HCT116 (cell line): ENCODE measurements around the gene NEK8. TPM values are rescaled to one million over a fixed set of nuclear protein-coding genes. Genes with fewer than 3 reads are reported as not detected.

ENCODE experiments used
- ATAC-seq: fragments of 200-7000 bp; cut with Tn5 transposase; 2 replicates; pipeline ENCODE4 v1.9.1; 2020; ENCODE audit warnings: mild to moderate bottlenecking, moderate library complexity
- BruUV-seq: library from RNA; stranded (reverse); fragments of 400-500 nt; replicated peaks from 2 replicates; lab custom pipeline; 2021; lab: Mats Ljungman, UMichigan
- CTCF ChIA-PET: fragments of 300-600 bp; sonication (Branson Sonifier 250); formaldehyde crosslinking; loops from one replicate; lab custom pipeline; 2021; ENCODE audit warnings: antibody characterized with exemption; lab: Charles Lee
- POLR2A ChIA-PET: fragments of 300-600, 350-600 bp; sonication (Branson Sonifier 250); formaldehyde crosslinking; loops from one replicate; lab custom pipeline; 2021; ENCODE audit warnings: antibody characterized with exemption; lab: Charles Lee
- RAD21 ChIA-PET, 2 experiments: fragments of 300-600 bp; sonication (Branson Sonifier 250); formaldehyde crosslinking; loops; one replicate each; lab custom pipeline; 2023; ENCODE audit warnings: low total read pairs in 2 of 2; ENCODE audit not compliant: uncharacterized antibody in 2 of 2, unreplicated experiment in 2 of 2, low non-redundant PET in 1 of 2; lab: Charles Lee
- DNase-seq: peaks from one replicate; pipeline ENCODE4 v3.0.0-alpha.2; 2010; ENCODE audit warnings: low read depth, low spot score
- H2AFZ ChIP-seq: fragments of 200-600 bp; shearing (Covaris generic), sonication (generic); 2 replicates; pipeline ENCODE4 v1.6.1; 2017; ENCODE audit warnings: low read depth, mixed run types, mixed read lengths, antibody characterized with exemption, low read length; ENCODE audit not compliant: poor library complexity, severe bottlenecking
- H3K27ac ChIP-seq: 2 replicates; pipeline ENCODE4 v1.5.1; 2012; ENCODE audit warnings: low read depth, low read length
- H3K27me3 ChIP-seq: fragments of 200-600 bp; sonication (generic); 2 replicates; pipeline ENCODE4 v1.6.1; 2016; ENCODE audit warnings: mixed run types, low read length, mixed read lengths; ENCODE audit not compliant: insufficient read depth
- H3K36me3 ChIP-seq, 2 experiments: fragments of 200-500 bp in 1 of 2; fragments of 200-600 bp in 1 of 2; sonication (Bioruptor generic) in 1 of 2; sonication (generic) in 1 of 2; 2 replicates each; pipeline versions ENCODE4 v1.5.1 to v1.6.1; 2014 to 2016; ENCODE audit warnings: low read length in 2 of 2, inconsistent platforms in 1 of 2, mixed read lengths in 1 of 2, mixed run types in 1 of 2; ENCODE audit not compliant: insufficient read depth in 2 of 2, control insufficient read depth in 1 of 2
- H3K4me1 ChIP-seq, 2 experiments: fragments of 200-600 bp in 1 of 2; sonication (generic) in 1 of 2; 2 replicates each; pipeline versions ENCODE4 v1.5.1 to v1.6.1; 2012 to 2017; ENCODE audit warnings: low read length in 2 of 2, inconsistent platforms in 1 of 2, mild to moderate bottlenecking in 1 of 2, mixed read lengths in 1 of 2, mixed run types in 1 of 2, moderate library complexity in 1 of 2; ENCODE audit not compliant: insufficient read depth in 2 of 2, control insufficient read depth in 1 of 2
- H3K4me2 ChIP-seq: fragments of 200-600 bp; sonication (generic); 2 replicates; pipeline ENCODE4 v1.6.1; 2017; ENCODE audit warnings: mixed run types, low read length, mixed read lengths
- H3K4me3 ChIP-seq, 2 experiments: fragments of 200-600 bp in 1 of 2; sonication (generic) in 1 of 2; replicated peaks in 1 of 2; 2 replicates each; pipeline ENCODE4 v1.5.1; 2011 to 2016; ENCODE audit warnings: low read length in 2 of 2, control low read depth in 1 of 2, low read depth in 1 of 2, mild to moderate bottlenecking in 1 of 2, mixed read lengths in 1 of 2, mixed run types in 1 of 2
- H3K79me2 ChIP-seq: fragments of 200-600 bp; sonication (generic); 2 replicates; pipeline ENCODE4 v1.6.1; 2017; ENCODE audit warnings: mild to moderate bottlenecking, mixed run types, low read length, moderate library complexity, mixed read lengths; ENCODE audit not compliant: insufficient read depth
- H3K9ac ChIP-seq: fragments of 200-600 bp; sonication (generic); 2 replicates; pipeline ENCODE4 v1.6.1; 2016; ENCODE audit warnings: low read length, mixed read lengths
- H3K9me2 ChIP-seq: fragments of 200-600 bp; sonication (generic), shearing (Covaris generic); 2 replicates; pipeline ENCODE4 v1.6.1; 2017; ENCODE audit warnings: mixed run types, mild to moderate bottlenecking, moderate library complexity; ENCODE audit not compliant: insufficient read depth
- H3K9me3 ChIP-seq, 2 experiments: fragments of 200-500 bp in 1 of 2; fragments of 200-600 bp in 1 of 2; sonication (Bioruptor generic) in 1 of 2; sonication (generic) in 1 of 2; 2 replicates each; pipeline ENCODE4 v1.6.1; 2014 to 2017; ENCODE audit warnings: low read length in 2 of 2, mixed read lengths in 2 of 2, inconsistent platforms in 1 of 2, low read depth in 1 of 2, mild to moderate bottlenecking in 1 of 2, mixed run types in 1 of 2, moderate library complexity in 1 of 2; ENCODE audit not compliant: control insufficient read depth in 1 of 2, insufficient read depth in 1 of 2
- H4K20me1 ChIP-seq: fragments of 200-600 bp; sonication (generic), shearing (Covaris generic); 2 replicates; pipeline ENCODE4 v1.6.1; 2017; ENCODE audit warnings: mixed run types, mild to moderate bottlenecking, moderate library complexity; ENCODE audit not compliant: insufficient read depth
- ATF3 ChIP-seq: IDR thresholded peaks from 2 replicates; pipeline ENCODE4 v1.6.1; 2012
- EGR1 ChIP-seq: IDR thresholded peaks from 2 replicates; pipeline ENCODE4 v1.6.1; 2012; ENCODE audit warnings: low read depth
- EZH2phosphoT487 ChIP-seq: fragments of 200-600 bp; IDR thresholded peaks from 2 replicates; pipeline ENCODE4 v1.6.1; 2018; ENCODE audit warnings: antibody characterized with exemption, borderline replicate concordance
- FOSL1 ChIP-seq: IDR thresholded peaks from 2 replicates; pipeline ENCODE4 v1.6.1; 2012; ENCODE audit warnings: low read depth
- POLR2A ChIP-seq: IDR thresholded peaks from 2 replicates; pipeline ENCODE4 v1.7.0; 2011; ENCODE audit warnings: borderline replicate concordance; ENCODE audit not compliant: insufficient read depth, insufficient read length; ENCODE audit errors: extremely low read depth
- SIN3A ChIP-seq: IDR thresholded peaks from 2 replicates; pipeline ENCODE4 v1.6.1; 2012; ENCODE audit warnings: low read depth
- ZFX ChIP-seq: fragments of 450-650 bp; IDR thresholded peaks from 2 replicates; pipeline ENCODE4 v1.6.1; 2017
- intact Hi-C: fragments of 100-400 bp; cut with micrococcal nuclease; formaldehyde crosslinking; loops from 2 replicates; pipeline ENCODE4 v1.10.0; 2022
- total RNA-seq: library from RNA; stranded (reverse); gene quantifications from one replicate; pipeline ENCODE4 v1.2.1, GENCODE V29; 2021; ENCODE audit not compliant: unreplicated experiment

NEK8 gene
- total RNA-seq, 1 experiment from 2014 or later = 7.0 TPM

GRCh38 chr17:28741358-28742349, 13.1 kb downstream of the NEK8 start:
- intact Hi-C loops = no loop called here
- no peak overlapping the region for H3K4me3 ChIP-seq
- H4K20me1 ChIP-seq = peaks cover 5% of the 10 kb centered on the region; the same call in 1 of the 2 replicates
- peak overlapping the region; percentile 98 for H3K27ac ChIP-seq
- no TSS peak for BruUV-seq
- peak overlapping the region; percentile 99; the same call in 1 of the 2 replicates for H3K4me2 ChIP-seq
- no peaks in the 10 kb centered on the region for H3K27me3 ChIP-seq
- RAD21 ChIA-PET = no interaction called here
- peaks cover 0 to 12% of the 10 kb centered on the region in 2 experiments; a peak in 2 of 4 replicates for H3K36me3 ChIP-seq
- H3K9ac ChIP-seq = no peak overlapping the region
- peaks cover 25 to 46% of the 10 kb centered on the region in 2 experiments for H3K4me1 ChIP-seq
- no peak for TF ChIP-seq ZFX
- no peak for TF ChIP-seq EZH2phosphoT487
- no peak for TF ChIP-seq ATF3
- no peak for TF ChIP-seq SIN3A
- no peak for TF ChIP-seq POLR2A
- no peak for TF ChIP-seq FOSL1
- TF ChIP-seq EGR1 = no peak
- no peaks in the 10 kb centered on the region for H3K9me3 ChIP-seq
- CTCF ChIA-PET = interaction anchor here (13.6 kb wide), 1 partner anchor 14 kb away, joined by 207 read pairs; the partner anchor contains the start of genes NEK8 and TLCD1
- no peak overlapping the region for H2AFZ ChIP-seq
- DNase-seq (no peak), ATAC-seq (no peak)
- peaks cover 25% of the 10 kb centered on the region for H3K79me2 ChIP-seq
- H3K9me2 ChIP-seq = no peaks in the 10 kb centered on the region
- POLR2A ChIA-PET = interaction anchor here (1.1 kb wide), 2 partner anchors 13 to 15 kb away, joined by 4 read pairs; partner anchors contain the start of gene NEK8
